ENCODE measurements around the gene TUBB2B. TPM values are rescaled to one million over a fixed set of nuclear protein-coding genes. Genes with fewer than 3 reads are reported as not detected.
"Not testable (repeated sequence)": the region's sequence is repeated elsewhere in the genome, so short reads cannot be mapped to it uniquely, and the experiment has no call there.

Gene TUBB2B
- total and polyA plus RNA-seq, 8 donors, result 1.9 to 17.6 (median 5.3) TPM

DNA sequence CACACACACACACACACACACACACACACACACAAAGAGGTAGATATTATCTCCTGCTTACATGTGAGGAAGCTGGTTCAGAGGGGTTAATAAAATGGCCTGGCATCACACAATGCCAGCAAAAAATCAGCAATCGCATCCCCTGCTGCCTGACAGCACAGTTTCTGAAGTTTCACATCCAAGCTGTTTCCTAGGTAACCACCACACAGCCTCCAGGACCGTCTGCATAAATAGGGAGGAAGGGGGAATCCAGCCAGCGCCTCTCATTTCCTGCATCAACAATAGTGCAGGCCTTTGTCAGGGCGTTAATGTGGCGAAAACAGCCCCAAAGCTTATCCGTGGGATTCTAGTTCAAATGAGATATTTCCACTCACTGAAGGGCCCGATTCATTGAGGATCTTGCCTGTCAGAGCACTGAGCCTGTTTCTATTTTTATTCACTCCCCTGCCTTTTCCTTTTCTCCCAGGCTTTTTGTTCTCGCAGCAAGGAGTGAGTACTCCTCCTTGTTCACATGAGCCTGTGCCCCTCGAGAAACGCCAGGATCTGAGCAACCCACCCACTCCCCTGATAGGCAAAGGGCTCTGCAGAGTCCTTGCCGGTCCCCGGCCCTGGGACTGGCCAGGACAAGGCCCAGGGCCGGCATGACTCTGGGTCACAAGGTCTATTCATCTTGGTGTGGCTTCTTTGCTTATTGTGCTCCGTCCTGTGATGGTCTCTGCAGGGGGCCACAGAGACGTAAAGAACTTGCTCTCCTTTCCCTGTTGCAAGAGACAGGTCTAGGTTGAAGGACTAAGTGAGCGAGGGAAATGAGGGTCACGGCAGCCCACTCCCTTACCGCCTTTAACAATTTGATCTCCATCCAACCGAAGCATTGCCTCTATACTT lies 32.7 kb downstream of the TUBB2B start:
- ATAC-seq (no peak), DNase-seq (no peak), FAIRE-seq (no peak)
- H3K27ac ChIP-seq, result no peak overlapping the region
- TF ChIP-seq, protein P1, sequence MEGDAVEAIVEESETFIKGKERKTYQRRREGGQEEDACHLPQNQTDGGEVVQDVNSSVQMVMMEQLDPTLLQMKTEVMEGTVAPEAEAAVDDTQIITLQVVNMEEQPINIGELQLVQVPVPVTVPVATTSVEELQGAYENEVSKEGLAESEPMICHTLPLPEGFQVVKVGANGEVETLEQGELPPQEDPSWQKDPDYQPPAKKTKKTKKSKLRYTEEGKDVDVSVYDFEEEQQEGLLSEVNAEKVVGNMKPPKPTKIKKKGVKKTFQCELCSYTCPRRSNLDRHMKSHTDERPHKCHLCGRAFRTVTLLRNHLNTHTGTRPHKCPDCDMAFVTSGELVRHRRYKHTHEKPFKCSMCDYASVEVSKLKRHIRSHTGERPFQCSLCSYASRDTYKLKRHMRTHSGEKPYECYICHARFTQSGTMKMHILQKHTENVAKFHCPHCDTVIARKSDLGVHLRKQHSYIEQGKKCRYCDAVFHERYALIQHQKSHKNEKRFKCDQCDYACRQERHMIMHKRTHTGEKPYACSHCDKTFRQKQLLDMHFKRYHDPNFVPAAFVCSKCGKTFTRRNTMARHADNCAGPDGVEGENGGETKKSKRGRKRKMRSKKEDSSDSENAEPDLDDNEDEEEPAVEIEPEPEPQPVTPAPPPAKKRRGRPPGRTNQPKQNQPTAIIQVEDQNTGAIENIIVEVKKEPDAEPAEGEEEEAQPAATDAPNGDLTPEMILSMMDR (IDR thresholded peaks at IDR 0.05), result no peak
- H3K4me3 ChIP-seq, result no peak overlapping the region
- H3K27me3 ChIP-seq, result no peaks in the 10 kb centered on the region
- H3K9me3 ChIP-seq, result no peaks in the 10 kb centered on the region
- no peaks in the 10 kb centered on the region for H3K36me3 ChIP-seq
- peaks cover 0 to 5% (median 0%) of the 10 kb centered on the region in 3 donors for H3K4me1 ChIP-seq
- intact Hi-C loops (cut with DNase I), result no loop called here
- WGBS, 2 donors, result 78 to 84% methylated on average over 19 of the region's 19 CpGs

DNA sequence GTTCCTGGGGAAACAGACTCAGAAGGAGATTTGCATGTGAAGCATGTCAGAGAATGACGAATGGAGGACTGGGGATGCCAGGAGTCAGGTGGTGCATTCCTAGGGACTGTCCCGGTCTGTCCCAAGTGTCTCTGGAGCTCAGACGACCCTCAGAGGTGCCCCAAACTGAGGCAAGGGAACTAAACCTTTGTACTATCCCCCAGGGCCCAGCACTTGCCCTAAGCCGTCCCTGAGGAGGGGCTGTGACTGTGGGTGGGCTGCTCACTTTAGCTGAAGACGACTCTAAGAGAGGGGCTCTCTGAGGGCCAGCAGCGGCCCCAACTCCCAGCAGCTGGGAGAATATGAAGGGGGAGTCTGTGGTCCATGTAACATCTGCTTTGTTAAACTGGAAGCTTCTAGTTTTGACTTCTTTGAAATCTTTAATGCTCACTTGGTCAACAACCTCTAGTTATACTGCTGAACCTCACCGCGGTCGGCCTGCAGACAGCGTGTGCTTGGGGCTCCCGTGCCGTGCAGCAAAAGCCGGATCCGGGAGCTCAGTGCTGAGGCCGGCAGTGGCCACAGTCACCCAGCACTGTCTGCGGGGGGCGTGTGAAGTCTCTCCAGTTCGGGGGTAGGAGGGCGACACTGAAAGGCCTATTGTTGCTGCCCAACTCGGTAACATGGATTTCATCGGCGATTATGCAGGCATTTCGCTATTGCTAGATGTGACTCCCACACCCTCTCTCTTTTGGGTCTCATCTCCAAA lies 34.2 kb downstream of the TUBB2B start:
- no peak for FAIRE-seq
- Histone ChIP-seq H3K4me3 (no peak overlapping the region), H3K4me1 (peaks cover 0 to 5% (median 0%) of the 10 kb centered on the region in 3 donors), H3K36me3 (no peaks in the 10 kb centered on the region), H3K9me3 (no peaks in the 10 kb centered on the region), H3K27me3 (no peaks in the 10 kb centered on the region), H3K27ac (no peak overlapping the region)
- no peak for ATAC-seq
- TF ChIP-seq, protein P1 (IDR thresholded peaks at IDR 0.05), result no peak
- intact Hi-C loops (cut with DNase I), result no loop called here
- WGBS, 2 donors, result 83 to 85% methylated on average over 23 of the region's 23 CpGs
- DNase-seq, result no peak

DNA sequence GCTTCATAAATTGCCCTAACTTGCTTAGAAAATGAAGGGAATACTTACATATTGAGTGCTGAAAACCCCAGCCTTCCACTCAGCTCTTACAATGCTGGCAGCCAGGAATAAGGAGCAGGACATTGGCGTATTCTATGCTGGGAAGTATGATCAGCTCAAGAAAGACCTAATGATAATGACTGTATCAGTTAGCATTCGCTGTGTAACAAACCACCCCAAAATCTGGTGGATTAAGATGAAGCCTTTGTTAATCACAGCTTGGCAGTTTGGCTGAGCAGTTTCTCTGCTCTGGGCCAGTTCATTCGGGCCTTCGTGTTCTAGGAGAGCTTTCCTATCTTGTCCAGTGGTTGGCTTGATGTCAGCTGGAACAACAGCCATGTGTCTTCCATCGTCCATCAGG lies 36.7 kb downstream of the TUBB2B start:
- H3K36me3 ChIP-seq, result no peaks in the 10 kb centered on the region
- H3K27me3 ChIP-seq, result no peaks in the 10 kb centered on the region
- no peaks in the 10 kb centered on the region for H3K4me1 ChIP-seq
- DNase-seq, result no peak
- no peak overlapping the region for H3K4me3 ChIP-seq
- H3K27ac ChIP-seq, result no peak overlapping the region
- no peak for FAIRE-seq
- intact Hi-C loops (cut with DNase I), result no loop called here
- 92 to 94% methylated on average over 5 of the region's 5 CpGs for WGBS, 2 donors
- no peak for ATAC-seq
- H3K9me3 ChIP-seq, result no peaks in the 10 kb centered on the region
- TF ChIP-seq, protein P1 (IDR thresholded peaks at IDR 0.05), result no peak

DNA sequence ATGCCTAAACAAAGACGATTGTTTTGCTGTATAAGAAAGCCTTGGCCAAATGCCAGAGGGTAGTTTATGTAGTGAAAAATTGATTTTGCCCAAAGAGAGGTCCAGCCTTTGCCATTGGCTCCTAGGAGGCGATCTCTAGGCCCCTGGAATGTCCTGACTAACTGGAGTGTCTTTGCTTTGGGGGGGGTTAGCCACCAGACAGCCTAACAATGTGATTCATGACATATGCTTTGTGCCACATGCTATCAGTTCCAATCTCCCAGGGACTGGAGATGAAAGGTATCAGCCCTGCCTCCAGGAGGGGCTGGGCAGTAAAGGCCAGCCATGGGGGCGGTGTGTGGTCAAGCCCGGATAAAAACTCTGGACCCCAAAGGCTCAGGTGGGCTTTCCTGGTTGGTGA lies 37.4 kb downstream of the TUBB2B start:
- no peak overlapping the region for H3K27ac ChIP-seq
- no peak for FAIRE-seq
- no peaks in the 10 kb centered on the region for H3K27me3 ChIP-seq
- no peaks in the 10 kb centered on the region for H3K36me3 ChIP-seq
- intact Hi-C loops (cut with DNase I), result no loop called here
- no peaks in the 10 kb centered on the region for H3K4me1 ChIP-seq
- H3K4me3 ChIP-seq, result no peak overlapping the region
- no peak for ATAC-seq
- 64 to 79% methylated on average over 4 of the region's 4 CpGs for WGBS, 2 donors
- DNase-seq, result no peak
- TF ChIP-seq, protein P1 (IDR thresholded peaks at IDR 0.05), result no peak
- H3K9me3 ChIP-seq, result no peaks in the 10 kb centered on the region

DNA sequence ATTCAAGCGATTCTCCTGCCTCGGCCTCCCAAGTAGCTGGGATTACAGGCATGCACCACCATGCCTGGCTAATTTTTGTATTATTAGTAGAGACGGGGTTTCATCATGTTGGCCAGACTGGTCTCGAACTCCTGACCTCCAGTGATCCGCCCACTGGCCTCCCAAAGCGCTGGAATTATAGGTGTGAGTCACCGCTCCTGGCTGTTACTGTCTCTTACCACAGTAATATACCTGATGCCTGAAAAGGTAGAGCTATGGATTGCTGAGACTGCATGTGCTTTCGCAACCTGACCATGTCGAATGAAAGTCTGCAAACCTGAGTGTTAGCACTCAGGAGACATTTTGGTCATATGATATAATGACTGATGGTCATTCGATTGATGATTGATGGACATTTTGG lies 38.3 kb downstream of the TUBB2B start:
- H3K9me3 ChIP-seq; H3K27ac ChIP-seq; DNase-seq; H3K4me1 ChIP-seq; H3K36me3 ChIP-seq; ATAC-seq; H3K4me3 ChIP-seq; intact Hi-C loops (cut with DNase I); H3K27me3 ChIP-seq; FAIRE-seq: not testable (repeated sequence)
- 90 to 94% methylated on average over 10 of the region's 10 CpGs for WGBS, 2 donors

Measured in pancreas (tissue), 10 donors.